ENCODE measurements around the gene TYSND1.
"Not testable (repeated sequence)": the region's sequence is repeated elsewhere in the genome, so short reads cannot be mapped to it uniquely, and the experiment has no call there.

TYSND1 gene

DNA sequence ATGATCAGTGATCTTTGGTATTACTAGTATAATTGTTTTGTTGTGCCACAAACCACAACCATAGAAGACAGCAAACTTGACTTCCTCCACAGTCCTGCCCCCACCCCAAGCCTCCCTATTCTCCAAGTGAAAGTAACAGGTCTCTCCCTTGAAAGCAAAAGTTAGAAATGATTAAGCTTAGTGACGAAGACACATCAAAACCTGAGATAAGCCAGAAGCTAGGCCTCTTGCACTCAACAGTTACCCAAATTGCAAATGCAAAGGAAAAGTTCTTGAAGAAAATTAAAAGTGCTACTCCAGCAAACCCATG lies 16.3 kb upstream of the TYSND1 start:
- DNase-seq, result peak; percentile 37

DNA sequence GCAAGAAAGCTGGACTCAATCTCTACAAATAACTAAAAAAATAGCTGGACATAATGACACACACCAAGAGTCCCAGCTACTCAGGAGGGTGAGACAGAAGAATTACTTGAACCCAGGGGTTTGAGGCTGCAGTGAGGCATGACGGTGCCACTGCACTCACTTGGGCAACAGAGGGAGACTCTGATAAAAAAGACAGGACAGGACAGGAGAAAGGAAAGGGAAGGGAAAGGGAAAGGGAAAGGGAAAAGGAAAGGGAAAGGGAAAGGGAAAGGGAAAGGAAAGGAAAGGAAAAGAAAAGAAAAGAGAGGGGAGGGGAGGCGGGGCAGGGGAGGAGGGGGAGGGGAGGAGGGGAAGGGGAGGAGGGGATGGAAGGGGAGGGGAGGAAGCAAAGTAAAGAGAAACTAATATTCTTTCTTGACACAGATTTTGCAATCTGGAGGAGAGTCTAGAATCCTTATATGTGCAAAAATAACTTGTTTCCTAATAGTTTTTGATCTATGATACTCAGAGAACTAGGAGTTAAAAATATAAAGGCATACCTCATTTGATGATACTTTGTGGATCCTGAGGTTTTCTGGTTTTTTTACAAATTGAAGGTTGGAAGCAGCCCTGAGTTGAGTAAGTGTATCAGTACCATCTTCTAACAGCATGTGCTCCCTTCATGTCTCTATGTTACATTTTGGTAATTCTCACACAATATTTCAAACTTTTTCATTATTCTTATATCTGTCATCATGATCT lies 15.8 kb upstream of the TYSND1 start:
- no peak for DNase-seq

DNA sequence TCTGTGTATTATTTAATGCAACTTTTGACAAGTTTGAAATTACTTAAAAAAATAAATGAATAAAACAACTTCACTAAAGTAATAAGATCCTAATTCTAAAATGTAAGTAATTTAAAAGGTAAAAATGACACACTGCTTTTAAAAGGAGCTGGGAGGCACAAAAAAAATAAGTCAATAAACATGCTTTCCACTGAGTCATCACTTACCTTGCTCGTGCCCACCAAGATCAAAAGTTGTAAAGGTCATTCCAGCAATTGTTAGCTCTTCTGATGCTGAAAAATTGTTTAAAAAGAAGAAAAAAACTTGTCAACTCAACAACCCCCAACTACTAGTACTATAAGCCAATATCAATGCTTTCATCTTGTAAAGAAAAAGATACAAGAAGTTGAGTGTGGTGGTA lies 14.3 kb upstream of the TYSND1 start:
- DNase-seq, result no peak

DNA sequence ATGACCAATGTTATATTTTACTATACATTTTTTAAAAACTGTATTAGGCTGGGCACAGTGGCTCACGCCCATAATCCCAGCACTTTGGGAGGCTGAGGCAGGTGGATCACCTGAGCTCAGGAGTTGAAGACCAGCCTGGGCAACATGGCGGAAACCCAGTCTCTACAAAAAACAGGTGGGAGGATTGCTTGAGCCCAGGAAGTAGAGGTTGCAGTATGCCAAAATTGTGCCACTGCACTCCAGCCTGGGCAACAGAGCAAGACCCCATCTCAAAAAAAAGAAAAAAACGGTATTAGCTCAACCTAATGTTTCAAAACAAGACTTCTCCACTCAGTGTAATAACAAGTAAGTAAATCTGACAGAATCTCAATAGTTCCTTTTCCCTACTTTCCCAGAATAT lies 12.9 kb upstream of the TYSND1 start:
- not testable (repeated sequence) for DNase-seq

DNA sequence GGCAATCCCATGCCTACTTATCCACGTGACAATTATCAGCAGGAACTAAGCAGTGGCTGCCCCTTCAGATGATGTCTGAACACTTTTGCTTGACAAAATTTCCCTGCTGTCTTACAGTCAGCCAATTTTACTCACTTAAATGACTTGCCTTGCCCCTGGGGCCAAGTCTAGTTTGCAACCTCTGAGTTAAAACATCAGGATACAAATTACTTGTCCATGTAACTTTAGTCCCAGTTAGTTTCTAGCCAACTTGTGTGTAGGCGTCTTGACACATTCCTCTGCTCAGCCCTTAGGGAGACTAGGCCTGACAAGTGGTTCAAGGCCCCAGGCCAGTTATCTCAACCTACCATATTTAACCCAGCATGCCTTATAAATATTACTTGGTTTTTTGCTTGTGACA lies 11.6 kb upstream of the TYSND1 start:
- DNase-seq, result no peak

DNA sequence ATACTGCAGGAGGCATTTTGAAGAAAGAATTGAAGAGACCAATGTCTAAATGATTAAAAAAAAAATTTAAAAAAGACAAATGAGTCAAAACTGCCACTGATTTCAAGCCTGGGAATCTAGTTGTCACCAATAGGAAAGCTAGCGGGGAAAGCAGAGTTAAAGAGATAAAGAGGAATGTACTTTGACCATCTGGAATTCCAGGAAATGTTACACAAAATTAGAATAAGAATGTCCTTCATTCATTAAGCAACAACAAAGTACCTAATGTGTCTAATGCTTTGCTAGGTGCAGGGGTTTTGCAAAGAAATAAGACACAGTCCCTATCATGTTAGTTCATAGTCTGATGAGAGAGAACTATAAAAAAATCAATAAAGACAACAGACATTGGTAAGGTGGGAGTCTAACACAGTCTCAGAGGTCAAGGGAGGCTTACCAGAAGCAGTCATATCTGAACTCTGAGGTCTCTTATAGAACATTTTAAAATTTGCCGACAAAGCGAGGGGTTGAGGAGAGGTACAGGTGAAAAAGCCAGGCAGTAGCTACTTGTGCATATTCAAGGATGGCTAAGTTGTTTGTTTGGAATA lies 8.8 kb upstream of the TYSND1 start:
- no peak for DNase-seq

DNA sequence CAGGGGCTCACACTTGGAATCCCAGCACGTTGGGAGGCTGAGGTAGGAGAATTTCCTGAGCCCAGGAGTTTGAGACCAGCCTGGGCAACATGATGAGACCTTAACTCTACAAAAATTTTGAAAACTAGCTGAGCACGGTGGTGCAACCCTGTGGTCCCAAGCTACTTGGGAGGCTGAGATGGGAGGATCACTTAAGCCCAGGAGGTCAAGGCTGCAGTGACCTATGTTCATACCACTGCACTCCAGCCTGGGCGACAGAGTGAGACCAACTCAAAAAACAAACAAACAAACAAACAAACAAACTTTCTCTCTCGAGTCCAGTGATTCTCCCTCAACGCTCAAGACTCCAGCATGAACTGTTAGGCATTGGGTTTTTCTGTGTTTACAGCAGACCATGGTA lies 2.0 kb upstream of the TYSND1 start:
- no peak for DNase-seq

DNA sequence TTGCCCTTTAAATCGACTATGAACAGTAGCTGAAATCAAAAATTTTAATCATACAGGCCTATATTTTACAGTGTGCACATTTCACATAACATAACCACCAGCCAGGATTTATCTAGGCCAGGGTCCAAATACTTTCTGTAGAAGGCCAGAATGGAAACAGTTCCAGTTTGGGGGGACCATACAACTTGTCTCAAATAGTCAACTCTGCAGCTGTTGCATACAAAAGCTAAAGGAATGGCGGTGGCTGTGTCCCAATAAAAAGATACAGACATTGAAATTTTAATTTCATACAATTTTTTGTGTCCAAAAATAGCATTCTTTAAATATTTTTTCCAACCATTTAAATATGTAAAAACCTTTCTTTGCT lies 742 bp upstream of the TYSND1 start:
- DNase-seq, result no peak

DNA sequence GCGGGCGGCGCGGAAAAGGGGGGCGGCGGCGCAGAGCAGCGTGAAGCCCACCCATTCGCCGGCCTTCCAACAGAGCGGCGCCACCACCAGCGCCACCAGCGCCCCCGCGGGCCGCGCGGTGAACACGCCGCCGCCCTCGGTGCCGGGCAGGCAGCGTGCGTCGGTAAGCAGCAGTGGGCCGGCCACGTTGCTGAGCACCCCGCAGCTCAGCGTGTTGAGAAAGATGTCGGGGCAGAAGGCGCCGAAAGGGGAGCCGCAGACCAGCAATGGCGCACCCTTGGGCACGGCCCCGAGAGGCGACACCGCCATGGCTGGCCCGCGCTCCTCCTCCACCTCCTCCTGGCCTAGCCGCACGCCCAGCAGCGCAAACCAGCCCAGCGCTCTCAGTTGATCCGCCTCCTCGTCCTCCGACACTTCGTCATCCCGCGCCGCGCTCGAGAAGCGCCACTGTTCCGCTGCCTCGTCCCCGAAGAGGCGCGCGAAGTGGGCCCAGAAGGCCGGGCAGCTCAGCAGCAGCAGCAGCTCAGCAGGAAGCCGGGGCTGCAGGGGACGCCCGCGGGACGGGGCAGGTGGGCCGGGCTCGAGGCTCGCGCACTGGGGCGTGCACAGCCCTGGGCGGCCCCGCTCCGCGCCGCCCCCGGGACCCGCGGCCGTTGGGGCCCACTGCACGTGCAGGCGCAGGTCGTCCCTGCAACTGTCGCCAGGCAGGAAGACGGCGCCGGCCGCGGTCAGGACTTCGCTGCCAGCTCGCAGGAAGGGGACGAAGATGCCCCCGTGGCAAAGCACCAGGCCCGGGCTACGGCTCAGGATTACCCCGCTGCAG lies 623 bp downstream of the TYSND1 start:
- DNase-seq, result peak; percentile 62

DNA sequence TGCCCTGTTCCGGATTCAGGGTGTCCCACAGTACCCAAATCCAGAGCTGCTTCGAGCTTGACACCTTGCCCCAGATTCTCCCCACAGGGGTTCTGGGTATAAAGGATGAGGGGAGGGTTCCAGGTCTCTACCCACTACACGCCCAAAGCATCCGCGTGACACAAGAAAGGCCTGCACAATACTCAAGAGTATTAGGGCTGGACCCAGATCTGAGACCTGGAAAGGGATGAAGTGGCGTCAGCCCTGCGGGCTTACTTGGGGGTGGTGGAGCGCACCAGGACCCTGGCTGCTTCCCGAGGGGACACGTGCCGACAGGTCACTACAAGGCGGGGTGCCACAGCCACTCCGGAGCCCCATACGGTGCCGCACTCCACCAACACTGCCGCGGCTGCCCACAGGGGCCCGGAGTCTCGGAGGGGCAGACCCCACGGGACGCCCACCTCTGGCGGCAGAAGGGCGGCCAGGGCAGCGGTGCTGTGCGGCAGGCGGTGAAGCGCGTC lies 1.3 kb downstream of the TYSND1 start:
- DNase-seq, result no peak

DNA sequence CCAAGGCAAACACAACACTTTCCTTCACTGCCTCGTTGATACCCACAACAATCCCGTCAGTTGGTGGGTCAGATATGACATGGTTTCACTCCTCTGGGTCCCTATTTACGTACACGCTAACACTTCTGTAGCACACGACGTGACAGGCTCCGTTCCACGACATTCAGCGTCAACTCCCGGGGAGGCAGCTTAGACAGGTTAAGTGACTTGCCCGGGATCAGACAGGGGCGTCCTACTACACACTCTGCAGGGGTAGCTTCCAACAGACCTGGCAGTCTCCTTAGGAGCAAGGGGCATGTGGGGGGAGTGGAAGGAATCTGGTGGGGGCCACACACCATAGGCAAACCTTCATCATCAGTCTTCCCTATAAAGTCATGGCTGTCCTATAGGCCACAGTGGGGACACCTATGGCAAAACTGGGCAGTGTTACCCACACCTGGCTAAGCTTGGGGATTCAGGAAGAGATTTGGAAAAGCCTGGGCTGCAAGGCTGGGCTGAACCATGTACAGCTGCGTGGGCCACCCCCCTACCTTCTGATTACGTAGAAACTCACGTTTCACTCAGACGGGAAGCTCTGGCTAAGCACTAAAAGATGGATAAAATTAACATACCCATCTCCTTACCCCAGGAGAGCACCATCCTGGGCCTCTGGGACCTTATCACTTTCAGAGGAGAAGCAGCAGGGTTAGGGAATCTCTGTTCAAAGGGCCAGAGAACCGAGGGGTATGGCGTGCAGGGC lies 2.0 kb downstream of the TYSND1 start:
- DNase-seq, result no peak

DNA sequence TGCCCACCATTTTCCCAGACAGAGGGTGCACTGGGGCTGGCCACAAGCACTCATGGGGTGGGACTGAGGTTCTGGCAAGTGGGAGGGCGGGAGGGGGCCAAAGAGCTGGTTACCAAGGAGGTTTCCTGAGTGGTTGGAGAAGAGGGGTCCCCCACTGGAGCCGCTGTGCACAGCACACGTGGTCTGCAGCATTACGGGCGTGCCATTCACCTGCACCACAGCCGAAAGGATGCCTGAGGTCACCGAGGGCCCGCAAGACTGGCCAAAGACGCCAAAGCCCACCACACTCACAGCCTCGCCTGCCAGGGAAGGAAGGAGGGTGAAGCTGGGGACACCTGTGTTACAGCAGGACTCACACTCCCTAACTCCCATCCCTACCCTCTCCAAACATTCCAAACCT lies 3.9 kb downstream of the TYSND1 start:
- no peak for DNase-seq

DNA sequence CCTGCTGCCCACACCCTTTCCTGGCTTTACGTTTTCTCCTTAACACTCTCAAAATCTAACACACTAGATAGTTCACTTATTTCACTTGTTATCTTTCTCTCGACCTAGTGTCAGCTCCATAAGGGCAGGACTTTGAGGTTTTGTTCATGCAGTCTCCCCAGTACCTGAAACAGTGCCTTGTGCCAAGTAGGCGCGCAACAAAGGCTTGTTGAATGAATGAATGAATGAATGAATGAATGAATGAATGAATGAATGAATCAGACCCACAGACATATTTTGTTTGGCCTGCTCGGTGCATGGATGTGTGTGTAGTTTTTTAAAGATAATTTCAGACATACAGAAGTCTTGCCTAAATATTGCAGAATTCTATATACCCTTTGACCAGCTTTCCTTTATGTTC lies 6.2 kb downstream of the TYSND1 start:
- DNase-seq, result no peak

DNA sequence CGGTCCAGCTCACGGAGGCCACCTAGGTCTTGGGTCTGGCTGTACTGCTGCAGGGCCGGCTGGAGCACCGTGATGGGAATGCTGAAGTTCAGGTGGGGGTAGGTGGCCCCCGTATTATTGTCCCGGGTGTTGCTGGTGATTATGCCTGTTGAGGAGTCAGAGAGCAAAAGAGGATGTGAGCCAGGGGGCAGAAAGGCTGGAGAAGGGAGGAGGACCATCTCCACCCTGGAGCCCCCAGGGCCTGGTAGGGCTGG lies 6.6 kb downstream of the TYSND1 start:
- DNase-seq, result no peak

DNA sequence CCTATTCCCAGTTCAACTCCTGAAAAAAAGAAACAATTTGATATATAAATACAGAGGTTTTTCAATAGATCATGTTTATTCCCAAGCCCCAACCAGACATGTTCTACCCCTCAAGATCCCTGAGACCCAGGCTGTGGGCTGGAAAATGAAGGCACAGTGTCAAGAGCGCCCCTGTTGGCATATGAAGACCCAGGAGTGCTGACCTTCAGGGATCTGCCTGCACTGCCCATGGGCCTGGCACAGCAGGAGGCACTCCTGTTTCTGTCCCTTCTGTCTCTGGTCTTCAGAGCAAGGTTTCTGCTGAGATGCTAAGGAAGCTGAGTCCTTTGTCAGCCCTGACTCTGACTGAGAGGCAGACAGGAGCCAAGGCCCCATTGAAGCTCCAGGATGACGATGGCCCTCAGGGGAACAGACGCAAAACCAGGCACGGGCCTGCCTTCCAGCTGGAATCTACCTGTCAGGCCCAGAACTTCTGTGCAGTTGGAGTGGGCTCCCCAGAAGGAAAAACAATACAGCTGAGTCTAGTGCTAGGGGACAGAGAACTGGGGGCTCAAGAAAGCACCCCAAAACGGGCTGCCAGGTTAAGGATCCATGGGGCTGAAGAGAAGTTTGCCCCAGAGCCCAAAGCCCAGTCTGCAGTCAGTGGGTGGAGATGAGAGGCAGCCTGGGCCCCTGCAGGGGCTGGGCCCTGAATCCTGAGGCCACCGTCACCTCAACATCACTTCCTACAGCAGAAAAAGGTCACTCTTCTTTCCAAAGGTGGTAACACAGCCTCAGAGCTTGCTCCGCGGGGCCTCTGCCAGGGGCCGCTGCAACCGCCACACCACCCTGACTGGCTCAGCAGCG lies 7.1 kb downstream of the TYSND1 start:
- no peak for DNase-seq

DNA sequence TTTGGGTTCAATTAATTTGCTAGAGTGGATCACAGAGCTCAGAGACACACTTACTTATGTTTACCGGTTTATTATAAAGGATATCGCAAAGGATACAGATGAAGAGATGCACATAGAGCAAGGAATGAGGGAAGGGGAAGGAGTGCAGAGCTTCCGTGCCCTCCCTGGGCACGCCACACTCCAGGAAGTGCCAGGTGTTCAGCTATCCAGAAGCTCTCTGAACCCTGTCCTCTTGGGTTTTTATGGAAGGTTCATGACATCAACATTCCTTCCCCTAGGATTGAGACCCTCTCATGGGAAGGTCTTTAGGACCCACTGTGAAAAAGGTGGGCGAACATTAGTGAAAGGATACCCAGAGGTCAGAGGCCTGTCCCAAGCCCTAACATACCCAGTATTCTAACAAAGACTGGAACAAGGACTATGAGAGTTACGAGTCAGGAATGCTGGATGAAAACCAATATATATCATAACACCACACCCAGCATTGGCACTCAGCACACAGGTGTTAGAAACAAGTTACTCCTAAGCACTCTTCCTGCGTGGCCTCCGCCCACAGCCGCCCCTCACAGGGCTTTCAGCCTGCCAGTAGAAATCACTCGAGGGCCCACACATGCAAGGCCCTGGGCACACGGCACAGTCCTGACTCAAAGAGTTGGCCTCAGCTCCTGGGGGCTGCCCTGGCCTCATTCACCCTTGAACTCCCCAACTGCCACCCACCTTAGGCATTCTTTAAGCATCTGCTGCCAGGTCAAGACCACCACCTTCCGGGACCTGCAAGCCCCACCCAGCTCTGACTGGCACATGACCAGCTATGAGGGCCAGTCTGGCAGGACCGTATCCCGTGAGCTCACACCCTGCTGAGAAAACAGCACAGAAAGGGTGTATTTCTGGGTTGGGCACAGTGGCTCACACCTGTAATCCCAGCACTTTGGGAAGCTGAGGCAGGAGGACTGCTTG lies 8.3 kb downstream of the TYSND1 start:
- no peak for DNase-seq

DNA sequence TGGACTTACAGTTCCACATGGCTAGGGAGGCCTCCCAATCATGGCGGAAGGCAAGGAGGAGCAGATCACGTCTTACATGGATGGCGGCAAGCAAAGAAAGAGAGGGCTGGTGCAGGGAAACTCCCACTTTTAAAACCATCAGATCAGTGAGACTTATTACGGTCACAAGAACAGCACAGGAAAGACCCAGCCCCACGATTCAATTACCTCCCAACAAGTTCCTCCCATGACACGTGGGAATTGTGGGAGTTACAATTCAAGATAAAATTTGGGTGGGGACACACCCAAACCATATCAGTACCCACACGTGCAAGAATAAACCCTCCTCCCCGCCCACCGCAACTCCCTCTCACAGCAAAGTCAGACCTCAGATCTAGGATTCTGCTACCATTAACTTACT lies 9.4 kb downstream of the TYSND1 start:
- no peak for DNase-seq

DNA sequence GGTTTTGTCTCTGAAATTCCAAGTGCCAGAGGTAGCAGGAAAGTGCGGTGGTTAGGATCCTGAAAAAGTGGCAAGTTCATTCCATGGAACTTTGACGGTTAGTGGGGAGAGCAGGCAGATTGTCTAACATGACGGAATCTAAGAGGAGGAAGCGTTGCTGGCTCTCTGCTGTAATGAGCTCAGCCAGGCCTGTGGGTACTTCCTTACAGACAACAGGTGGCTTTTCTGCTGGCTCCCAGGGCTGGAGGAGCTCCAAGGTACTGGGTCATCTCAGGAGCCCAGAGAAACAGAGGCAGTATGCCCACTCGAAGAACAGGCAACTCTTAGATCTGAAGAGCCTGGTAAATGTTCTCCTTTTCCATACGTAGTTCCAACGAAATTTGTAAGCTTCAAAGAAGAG lies 10.8 kb downstream of the TYSND1 start:
- DNase-seq, result no peak

DNA sequence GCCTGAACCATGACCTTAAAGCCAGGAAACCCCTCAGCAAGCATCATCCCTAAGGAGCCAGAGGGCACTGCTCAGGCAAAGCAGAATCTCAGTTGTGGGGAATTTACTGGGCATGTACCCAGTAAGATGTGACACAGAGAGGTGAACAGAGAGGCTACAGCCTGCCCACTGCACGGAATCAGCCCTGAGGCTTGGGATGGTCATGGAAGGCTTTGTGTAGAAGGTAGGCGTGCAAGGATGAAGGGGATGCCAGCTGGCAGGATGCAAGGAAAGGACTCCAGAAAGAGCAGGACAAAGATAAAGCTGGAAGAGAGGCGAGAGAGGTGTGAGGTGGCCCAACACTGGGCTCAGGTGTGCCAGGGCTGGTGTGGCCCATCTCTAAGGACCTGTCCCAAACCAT lies 11.5 kb downstream of the TYSND1 start:
- DNase-seq, result no peak

DNA sequence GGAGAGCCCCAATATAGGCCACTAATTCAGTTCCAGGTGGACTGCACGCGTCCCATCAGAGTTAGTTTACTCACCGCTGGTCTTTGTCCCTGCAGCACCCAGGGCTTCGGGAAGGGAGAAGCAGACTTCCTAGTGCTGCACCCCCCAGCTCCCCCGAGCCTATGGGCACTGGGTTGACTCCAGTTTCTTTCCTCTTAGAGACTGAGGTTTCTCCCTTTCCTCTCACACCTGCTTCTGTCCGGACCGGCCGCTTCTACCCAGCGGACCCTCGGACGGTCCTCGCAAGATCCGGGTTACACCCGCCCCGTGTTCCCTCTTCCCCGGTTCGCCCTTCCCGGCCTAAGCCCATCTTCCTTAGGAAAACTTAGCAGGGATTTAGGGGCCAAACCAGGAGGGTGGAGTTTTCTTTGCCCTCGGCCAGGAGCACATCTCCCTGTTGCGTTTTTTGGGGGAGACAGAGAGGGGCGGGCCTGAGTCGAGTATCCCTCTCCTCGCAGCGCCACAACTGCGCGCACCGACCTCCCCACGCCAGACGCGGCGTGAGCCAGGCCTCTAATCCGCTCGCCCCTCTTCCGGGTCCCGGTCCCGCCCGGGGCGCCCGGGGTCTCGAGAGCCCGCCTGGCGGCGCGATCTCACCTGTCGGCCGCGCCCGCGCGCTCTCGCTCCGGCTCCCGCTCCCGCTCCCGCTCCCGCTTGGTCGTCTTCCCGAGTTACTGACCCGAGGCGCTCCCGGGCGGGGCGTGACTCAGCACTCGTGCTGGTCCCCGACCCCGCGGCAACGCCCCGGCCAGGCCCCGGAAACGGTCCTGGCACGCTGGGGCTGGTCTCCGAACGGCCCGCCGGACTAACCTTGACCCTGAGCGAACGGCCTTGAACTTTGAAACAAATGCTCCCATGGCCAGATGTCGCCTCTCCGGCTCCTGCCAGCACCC lies 14.1 kb downstream of the TYSND1 start, which contains the start of gene AIFM2:
AIFM2 (minus strand) TSS at position 728 of the 932 bp plus-strand sequence. CDS start 8,741 bp downstream, outside the sequence.
- peak; percentile 40 for DNase-seq
